ENCODE measurements around the gene COLEC12.

Gene COLEC12

GRCh38 chr18:473802-474201, 26.7 kb downstream of the COLEC12 start:
- DNase-seq = no peak

DNA sequence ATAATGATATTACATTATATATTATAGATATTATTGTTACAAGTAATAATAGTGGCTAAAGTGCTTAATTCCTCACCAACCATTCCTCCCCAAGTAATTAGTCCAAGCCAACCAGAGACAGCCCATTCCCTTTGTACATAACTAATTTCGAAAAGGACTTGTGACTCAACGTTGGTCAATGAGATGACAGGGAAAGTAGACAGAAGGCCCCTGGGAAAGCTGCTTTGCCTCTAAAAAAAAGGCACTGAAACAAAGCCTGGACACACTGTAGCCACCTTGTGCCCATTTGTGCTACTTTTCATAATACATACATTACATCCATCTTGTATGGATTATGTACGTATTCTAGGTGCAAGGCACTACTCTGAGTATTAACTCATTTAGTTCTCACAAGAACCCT, 28.8 kb downstream of the COLEC12 start:
- DNase-seq = no peak

GRCh38 chr18:470661-471501, 29.6 kb downstream of the COLEC12 start:
- no peak for DNase-seq

DNA sequence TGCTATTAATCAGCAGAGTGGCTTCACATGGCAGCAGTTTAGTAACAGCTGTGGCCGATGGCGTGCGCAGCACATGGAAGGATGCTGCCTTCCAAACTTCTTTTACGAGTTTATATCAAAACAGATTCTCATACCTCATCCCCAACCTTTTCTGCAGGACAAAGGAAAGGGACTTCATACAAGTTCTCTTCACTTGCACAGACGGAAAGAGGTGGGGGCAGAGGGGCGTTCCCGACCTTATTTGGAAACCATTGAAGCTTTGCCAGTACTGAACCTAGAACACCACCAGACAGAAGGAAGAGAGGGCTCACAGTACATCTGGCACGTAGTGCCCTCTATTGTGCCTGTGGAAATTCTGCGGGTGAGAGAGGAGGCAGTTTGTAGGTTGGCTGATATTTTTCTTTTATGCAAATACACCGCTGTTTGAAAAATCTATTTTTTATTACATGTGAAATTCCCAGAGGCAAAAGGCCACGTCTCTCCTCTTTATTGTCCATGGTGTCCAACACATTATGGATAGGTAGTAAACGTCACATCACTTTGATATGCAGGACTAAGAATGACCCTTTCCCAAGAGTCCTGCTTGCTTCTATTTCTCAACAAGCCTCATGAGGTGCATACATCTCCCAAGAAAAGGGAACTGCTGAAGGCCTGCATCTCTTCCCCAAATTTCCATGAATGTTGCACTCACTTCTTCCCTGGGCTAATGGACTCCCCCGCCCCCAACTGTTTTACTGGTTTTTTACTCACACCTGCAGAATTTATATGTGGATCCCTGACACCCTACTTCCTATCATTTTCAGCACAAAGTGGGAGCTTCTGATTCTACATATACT, 31.3 kb downstream of the COLEC12 start:
- DNase-seq = no peak

DNA sequence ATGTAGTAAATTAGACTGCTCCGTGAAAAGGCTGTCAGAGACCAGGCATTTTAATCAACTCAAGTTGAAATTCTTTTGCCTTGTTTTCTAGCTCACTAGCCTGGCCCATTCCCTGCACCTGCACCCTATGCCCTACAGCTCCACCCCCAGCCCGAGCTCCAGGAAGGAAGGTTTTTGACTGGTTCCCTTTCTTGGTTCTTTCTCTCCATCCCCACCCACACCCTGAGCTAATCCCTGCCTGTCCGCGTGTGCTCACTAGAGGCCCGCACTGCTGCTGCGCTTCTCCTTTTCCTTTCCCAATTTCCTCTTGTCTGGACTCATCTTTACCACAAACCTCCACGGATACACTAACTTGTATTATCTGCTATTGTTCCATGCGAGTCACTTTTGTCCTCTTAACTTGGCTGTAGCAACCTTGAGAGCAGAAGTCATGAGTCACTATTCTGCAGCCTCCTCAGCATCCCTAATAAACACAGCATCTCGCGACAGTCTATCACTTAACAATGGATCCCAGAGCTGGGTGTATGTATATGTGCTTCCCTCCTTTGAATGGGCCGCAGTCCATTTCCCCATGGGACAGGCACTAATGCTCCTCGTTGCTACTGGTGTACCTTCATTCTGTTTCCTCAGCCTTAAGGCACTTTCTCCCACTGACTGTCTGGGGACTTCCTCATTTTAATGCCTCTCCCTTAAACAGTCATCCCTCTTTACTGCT, 36.5 kb downstream of the COLEC12 start:
- no peak for DNase-seq

GRCh38 chr18:463403-463802, 37.1 kb downstream of the COLEC12 start:
- no peak for DNase-seq

DNA sequence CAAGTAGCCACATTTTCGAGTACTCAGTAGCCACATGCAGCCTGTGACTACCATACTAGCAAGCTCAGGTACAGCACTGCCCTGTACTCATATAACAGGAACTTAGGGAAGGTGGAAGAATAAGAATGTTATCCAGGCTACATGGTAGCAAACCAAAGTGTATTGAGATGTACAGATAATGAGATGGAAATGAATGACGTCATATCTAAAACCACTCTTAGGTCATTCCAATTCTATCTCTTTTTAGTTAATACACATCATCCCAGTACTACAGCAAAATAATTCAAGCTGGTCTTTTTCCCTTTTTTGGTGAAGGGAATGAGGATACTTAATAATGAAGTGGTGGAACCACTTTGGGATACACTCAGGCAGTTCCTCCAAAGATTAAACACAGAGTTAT, 38.7 kb downstream of the COLEC12 start:
- DNase-seq = no peak

DNA sequence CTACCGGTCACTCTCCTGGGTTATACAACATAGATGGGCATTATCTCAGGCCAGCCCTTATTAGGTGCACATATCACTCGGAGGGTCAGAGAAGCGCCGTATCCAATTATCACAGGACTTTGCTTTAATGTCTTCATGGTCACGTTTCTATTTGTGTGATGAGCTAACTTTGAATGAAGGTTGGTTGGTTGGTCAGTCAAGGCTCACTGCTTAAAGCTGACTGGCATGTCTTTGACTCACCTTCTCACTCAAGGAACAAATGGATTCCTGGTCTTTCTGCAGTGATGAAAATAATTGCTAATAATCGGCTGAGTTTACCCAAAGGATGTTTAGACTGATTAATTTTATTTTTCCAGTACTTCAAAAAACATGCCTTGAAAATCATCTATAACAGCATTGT, 39.7 kb downstream of the COLEC12 start:
- DNase-seq = no peak

- DNase-seq = no peak
These were observed 40.5 kb downstream of the COLEC12 start for GRCh38 chr18:459814-460593.

DNA sequence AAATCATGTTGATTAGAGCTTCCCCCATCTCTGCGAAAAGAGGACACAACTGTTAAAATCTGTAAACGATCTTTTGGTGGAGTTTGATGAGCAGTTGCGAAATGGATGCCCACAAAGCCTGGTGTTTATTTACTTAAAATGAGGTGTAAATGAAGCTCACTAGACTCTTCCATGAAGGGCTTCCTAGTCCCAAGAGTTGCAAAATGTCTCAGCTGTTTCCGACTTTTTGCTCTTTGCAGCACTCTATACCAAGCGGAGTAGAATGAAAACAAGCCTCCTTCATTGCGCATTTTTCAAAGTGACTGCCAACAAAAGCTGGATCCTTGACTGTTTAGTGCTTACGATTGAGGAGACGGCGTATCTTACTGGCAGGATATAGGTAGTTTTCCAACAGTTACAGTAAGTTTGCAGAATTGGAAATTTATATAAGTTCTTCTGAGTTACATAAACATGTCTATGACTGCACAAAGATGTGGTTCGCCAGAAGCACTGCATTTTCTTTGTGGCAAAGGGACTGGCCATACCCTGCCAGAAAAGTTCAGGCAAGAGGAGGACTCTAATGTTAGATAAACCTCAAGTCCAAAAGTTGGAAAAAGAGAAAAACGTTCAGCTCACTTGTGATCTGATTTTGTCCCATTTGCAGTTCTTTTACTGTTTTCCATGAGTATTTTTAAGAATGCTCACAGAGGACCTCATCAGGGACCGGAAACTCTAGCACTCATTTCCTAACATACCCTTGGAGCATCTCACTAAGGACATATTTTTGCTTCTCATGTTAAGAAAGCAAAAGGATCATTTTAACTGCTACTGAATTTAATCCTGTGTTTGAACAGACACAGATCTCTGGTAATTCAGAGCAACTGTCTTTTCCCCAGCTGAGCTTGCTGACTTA, 42.7 kb downstream of the COLEC12 start:
- no peak for DNase-seq

GRCh38 chr18:457140-457519, 43.4 kb downstream of the COLEC12 start:
- DNase-seq = no peak

- DNase-seq = no peak
These were observed 44.0 kb downstream of the COLEC12 start for GRCh38 chr18:456361-457139.

DNA sequence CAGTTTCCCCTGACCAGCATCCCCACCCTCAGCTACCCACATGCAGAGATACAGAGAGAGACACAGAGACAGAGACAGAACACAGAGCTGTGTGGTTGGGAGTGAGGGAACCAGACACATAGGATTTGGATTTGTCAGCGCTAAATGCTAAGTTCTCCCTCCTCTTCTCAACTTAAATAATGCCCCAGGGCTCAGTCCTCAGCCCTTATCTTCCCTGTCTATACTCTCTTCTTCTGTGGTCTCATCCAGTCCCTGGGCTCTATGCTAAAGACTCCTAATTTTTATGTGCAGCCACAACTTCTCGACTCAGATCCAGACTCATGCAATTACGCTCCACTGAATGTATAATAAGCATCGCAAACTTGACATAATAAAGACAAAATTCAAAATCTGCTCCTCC, 47.1 kb downstream of the COLEC12 start:
- DNase-seq = no peak

DNA sequence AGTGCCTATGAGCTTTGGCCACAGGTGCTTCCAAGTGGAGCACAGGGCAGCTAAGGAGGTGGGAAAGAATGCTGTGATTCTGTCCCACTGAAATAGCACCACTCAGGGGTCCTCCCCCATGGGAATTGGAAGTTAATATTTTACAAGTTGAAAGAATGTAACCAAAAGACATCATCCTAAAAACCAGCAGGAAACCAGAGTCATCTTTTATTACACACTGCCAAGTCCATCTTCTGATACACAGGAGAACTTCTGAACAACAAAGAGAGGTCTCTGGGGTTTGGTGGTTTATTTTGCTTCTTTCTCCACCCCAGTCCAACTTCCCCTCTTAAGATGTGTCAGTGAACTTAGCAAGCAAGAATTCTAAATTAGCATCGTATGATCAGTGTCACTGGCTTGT, 47.7 kb downstream of the COLEC12 start:
- DNase-seq = no peak

DNA sequence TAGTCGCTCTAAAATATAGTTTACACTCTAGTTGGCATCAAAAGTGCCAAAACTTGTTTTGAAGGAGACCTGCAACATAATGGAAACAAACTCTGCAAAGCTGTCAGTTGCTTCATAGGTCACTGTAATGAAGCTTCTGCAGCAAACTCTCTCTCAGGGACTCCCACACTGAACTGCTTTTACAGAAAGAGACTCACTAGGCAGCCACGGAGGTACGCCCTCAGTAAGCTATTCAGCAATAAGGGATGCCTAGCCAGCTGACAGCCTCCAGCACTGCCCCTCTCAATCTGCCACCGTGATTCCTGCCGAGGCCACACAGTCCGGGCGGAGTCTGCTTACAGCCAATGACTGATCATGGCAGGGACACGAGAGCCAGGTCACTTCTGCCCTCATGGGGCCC, 51.1 kb downstream of the COLEC12 start:
- DNase-seq = no peak

DNA sequence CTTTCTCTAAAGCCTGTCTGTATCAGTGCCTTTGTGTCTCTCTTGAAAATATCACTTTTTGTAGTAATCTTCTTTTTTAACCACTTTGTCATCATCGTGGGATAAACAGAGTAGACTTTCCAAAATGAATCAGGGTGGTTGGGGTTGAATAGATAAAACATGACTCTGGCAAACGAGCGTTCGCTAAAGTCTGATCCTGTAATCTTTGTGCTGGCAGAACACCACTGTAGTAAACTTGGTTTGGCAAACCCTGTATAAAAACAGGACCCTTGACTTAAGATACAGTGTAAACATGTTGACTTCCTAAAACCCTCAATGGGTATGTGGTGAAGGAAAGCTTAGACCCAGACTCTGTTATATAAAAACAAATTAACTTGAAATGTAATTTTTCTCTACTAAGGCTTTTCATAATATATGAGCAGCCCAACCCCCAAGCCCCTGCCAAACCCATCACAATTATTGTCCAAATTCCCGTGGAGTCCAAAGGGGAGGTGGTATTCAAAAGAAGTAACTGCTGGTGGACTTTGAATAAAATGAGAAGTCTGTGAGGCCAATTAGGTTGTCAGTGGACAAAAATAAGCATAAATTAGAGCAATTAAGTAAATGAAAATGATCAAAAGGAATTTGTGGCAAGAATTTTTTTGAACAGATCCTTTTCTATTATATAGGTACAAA, 52.2 kb downstream of the COLEC12 start:
- no peak for DNase-seq

- no peak for DNase-seq
These were observed 53.5 kb downstream of the COLEC12 start for GRCh38 chr18:446941-447560.

DNA sequence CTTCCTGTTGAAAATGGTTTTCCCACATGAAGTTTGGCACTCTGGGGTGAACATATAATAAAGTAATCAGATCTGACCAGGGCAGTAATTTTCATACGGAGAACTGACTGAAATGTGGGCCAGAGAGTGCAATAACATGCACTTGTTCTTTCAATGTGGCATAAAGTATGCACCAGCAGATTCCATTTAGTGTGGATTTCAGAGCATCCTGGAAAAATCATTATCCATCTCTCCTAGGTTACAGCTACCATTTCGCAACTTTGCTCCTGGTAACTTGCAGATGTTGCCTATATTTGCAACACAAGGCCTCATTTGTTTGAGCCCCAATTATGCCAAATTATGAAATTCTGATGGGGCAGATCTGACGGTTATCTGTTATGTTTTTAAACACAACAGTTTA, 55.4 kb downstream of the COLEC12 start:
- no peak for DNase-seq

- no peak for DNase-seq
These were observed 61.9 kb downstream of the COLEC12 start for GRCh38 chr18:438571-438970.

DNA sequence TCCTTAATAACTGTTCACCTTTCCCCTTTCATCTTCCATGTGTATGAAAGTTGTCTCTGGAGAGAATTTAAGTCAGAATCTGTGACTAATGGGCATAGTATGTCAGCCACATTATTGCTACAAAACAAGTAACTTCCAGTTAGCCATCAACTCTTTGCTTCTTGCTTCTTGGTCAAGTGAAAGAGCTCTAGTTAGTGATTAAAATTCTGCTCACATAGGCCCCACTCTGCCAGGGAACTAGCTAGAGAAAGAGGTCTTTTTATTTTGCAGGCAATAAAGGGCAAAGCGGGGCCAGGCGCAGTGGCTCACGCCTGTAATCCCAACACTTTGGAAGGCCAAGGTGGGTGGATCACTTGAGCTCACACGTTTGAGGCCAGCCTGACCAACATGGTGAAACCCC, 64.6 kb downstream of the COLEC12 start:
- no peak for DNase-seq
